ENCODE results near the gene ZNF750.

GRCh38 chr17:82791532-82791931 is 48.3 kb downstream of the ZNF750 start:
- no peak for TF ChIP-seq PAX5 (IDR thresholded peaks at IDR 0.05; ENCODE audit: insufficient read depth, low read length, severe bottlenecking)
- no peak for TF ChIP-seq POLR2A (IDR thresholded peaks at IDR 0.05; ENCODE audit: low read depth, low read length)

All from GM12891 (cell line).